CD4-positive, alpha-beta T cell (primary cell): ENCODE data around the gene FGGY. TPM values are rescaled to one million over a fixed set of nuclear protein-coding genes. Genes with fewer than 3 reads are reported as not detected.
"Not testable (repeated sequence)": the region's sequence is repeated elsewhere in the genome, so short reads cannot be mapped to it uniquely, and the experiment has no call there.

ENCODE experiments used
- ATAC-seq: fragments of 200-7000 bp; cut with Tn5 transposase; one replicate; pipeline ENCODE4 v1.10.0; 2022; ENCODE audit warnings: mild to moderate bottlenecking; ENCODE audit not compliant: poor library complexity
- CTCF ChIA-PET: fragments of 350-600 bp; sonication (Branson Sonifier 250); formaldehyde crosslinking; loops from one replicate; lab custom pipeline; 2021; ENCODE audit warnings: antibody characterized with exemption, inconsistent platforms; lab: Charles Lee
- POLR2A ChIA-PET: fragments of 350-600 bp; sonication (Branson Sonifier 250); formaldehyde crosslinking; loops from one replicate; lab custom pipeline; 2021; ENCODE audit warnings: antibody characterized with exemption, inconsistent platforms; lab: Charles Lee
- DNase-seq, 14 experiments: peaks; one replicate each; pipeline ENCODE4 v3.0.0-alpha.2; 2013 to 2020; ENCODE audit warnings: mixed read lengths in 2 of 14
- H3K27ac ChIP-seq, 2 donors: one replicate each; pipeline versions ENCODE4 v1.5.1 to v1.7.0; 2013; ENCODE audit warnings: low read length in 2 of 2, low read depth in 1 of 2, mild to moderate bottlenecking in 1 of 2
- H3K27me3 ChIP-seq, 2 experiments: 1 replicate in 1 of 2; 2 replicates in 1 of 2; pipeline versions ENCODE4 v1.6.1 to v1.7.0; 2013; ENCODE audit warnings: low read length in 2 of 2, control low read depth in 1 of 2, mild to moderate bottlenecking in 1 of 2, moderate library complexity in 1 of 2; ENCODE audit not compliant: insufficient read depth in 2 of 2, control insufficient read depth in 1 of 2
- H3K36me3 ChIP-seq: one replicate; pipeline ENCODE4 v1.6.1; 2013; ENCODE audit warnings: low read length, control low read depth; ENCODE audit not compliant: insufficient read depth
- H3K4me1 ChIP-seq: one replicate; pipeline ENCODE4 v1.6.1; 2013; ENCODE audit warnings: low read length, control low read depth; ENCODE audit not compliant: insufficient read depth
- H3K4me3 ChIP-seq: one replicate; pipeline ENCODE4 v1.5.1; 2013; ENCODE audit warnings: mild to moderate bottlenecking, low read length, moderate library complexity
- H3K9me3 ChIP-seq, 2 experiments: 1 replicate in 1 of 2; 2 replicates in 1 of 2; pipeline versions ENCODE4 v1.6.1 to v1.7.0; 2013; ENCODE audit warnings: low read length in 2 of 2, mild to moderate bottlenecking in 2 of 2, control low read depth in 1 of 2, moderate library complexity in 1 of 2; ENCODE audit not compliant: control insufficient read depth in 1 of 2, insufficient read depth in 1 of 2
- H3K27ac Mint-ChIP-seq: one replicate; pipeline ENCODE4 v1.8.0; 2020; ENCODE audit warnings: mixed read lengths
- H3K27me3 Mint-ChIP-seq: one replicate; pipeline ENCODE4 v1.8.0; 2021; ENCODE audit warnings: mixed read lengths
- H3K36me3 Mint-ChIP-seq: one replicate; pipeline ENCODE4 v1.8.0; 2021; ENCODE audit warnings: low read depth, mixed read lengths
- H3K4me1 Mint-ChIP-seq: one replicate; pipeline ENCODE4 v1.8.0; 2021; ENCODE audit warnings: low read depth, mixed read lengths
- H3K4me3 Mint-ChIP-seq: one replicate; pipeline ENCODE4 v1.8.0; 2020; ENCODE audit warnings: mild to moderate bottlenecking, mixed read lengths
- H3K9me3 Mint-ChIP-seq: one replicate; pipeline ENCODE4 v1.8.0; 2020; ENCODE audit warnings: mixed read lengths
- intact Hi-C, 2 experiments: fragments of 100-400 bp; cut with DNase I in 1 of 2; cut with micrococcal nuclease in 1 of 2; formaldehyde crosslinking; loops; one replicate each; pipeline versions ENCODE4 v1.15.1 to v1.9.0; 2023 to 2025; cut with DNase I, micrococcal nuclease
- total RNA-seq, 174 experiments: library from RNA in 2 of 174; stranded (reverse) in 2 of 174; gene quantifications; one replicate each; pipeline ENCODE4 v1.2.3 and lab custom pipeline; 2021 to 2026
- TF ChIP-seq, protein P1 (sequence below): fragments of 200-600 bp; IDR thresholded peaks from one replicate; pipeline ENCODE4 v1.8.0; 2022; ENCODE audit warnings: antibody characterized with exemption, mild to moderate bottlenecking

The FGGY gene
- total RNA-seq, 2 experiments from 2014 or later, result 9.5 to 10.0 TPM

DNA sequence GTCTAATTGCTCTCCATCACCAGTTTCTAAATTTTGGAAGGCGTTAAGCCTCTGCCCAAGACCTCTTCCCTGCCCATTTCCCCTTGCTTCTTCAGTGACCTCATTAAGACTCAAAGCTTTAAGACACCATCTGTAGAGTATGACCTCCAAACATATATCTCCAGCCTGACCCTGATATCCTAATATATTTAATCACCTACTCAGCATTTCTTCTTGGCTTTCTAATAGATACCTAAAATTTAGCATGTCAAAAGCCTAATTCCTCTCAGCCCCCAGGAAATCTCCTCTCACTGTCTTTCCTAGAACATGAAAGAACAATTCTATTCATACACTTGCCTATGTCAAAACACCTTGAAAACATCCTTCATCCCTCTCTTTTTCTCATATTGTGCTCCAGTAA, 282.3 kb downstream of the FGGY start:
- intact Hi-C loops, result no loop called here
- H3K4me1 Mint-ChIP-seq, result no peaks in the 10 kb centered on the region
- POLR2A ChIA-PET, result no interaction called here

DNA sequence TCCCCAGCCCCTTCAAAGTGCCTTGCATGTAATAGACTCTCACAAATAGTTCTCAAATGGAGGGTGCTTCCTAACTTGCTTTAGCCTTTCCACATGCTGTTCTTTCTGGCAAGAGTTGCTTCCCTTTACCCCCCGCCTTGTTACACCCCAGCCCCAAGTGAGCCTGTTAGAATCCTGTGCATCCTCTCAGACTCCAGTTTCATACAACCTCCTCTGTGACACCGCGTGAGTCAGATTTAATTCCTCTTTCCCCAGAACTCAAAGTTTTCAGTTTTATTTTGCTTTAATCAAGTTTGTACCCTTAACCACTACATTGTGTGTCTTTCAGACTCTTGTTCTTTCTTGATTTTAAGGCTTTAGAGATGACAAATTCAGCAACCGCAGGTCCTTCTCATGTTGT, 283.4 kb downstream of the FGGY start:
- Mint-ChIP-seq H3K9me3 (no peaks in the 10 kb centered on the region), H3K4me3 (no peak overlapping the region), H3K4me1 (no peaks in the 10 kb centered on the region), H3K36me3 (no peaks in the 10 kb centered on the region), H3K27me3 (no peaks in the 10 kb centered on the region), H3K27ac (no peak overlapping the region)
- intact Hi-C loops, result no loop called here
- H3K36me3 ChIP-seq, result no peaks in the 10 kb centered on the region
- peak in 2 of 14 experiments; percentile 15 to 27 for DNase-seq
- no peaks in the 10 kb centered on the region for H3K4me1 ChIP-seq
- no peak overlapping the region for H3K4me3 ChIP-seq
- no peak for ATAC-seq
- TF ChIP-seq, protein P1, sequence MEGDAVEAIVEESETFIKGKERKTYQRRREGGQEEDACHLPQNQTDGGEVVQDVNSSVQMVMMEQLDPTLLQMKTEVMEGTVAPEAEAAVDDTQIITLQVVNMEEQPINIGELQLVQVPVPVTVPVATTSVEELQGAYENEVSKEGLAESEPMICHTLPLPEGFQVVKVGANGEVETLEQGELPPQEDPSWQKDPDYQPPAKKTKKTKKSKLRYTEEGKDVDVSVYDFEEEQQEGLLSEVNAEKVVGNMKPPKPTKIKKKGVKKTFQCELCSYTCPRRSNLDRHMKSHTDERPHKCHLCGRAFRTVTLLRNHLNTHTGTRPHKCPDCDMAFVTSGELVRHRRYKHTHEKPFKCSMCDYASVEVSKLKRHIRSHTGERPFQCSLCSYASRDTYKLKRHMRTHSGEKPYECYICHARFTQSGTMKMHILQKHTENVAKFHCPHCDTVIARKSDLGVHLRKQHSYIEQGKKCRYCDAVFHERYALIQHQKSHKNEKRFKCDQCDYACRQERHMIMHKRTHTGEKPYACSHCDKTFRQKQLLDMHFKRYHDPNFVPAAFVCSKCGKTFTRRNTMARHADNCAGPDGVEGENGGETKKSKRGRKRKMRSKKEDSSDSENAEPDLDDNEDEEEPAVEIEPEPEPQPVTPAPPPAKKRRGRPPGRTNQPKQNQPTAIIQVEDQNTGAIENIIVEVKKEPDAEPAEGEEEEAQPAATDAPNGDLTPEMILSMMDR, result no peak
- ChIA-PET CTCF (no interaction called here), POLR2A (interaction anchor here (1.7 kb wide), 1 partner anchor 26 kb away, joined by 3 read pairs; no protein-coding TSS in a partner anchor)
- H3K27ac ChIP-seq, result no peak overlapping the region
- no peaks in the 10 kb centered on the region for H3K9me3 ChIP-seq
- H3K27me3 ChIP-seq, result no peaks in the 10 kb centered on the region

More for the DNA sequence above, 282.3 kb downstream of the FGGY start:
- H3K27me3 ChIP-seq, result no peaks in the 10 kb centered on the region
- H3K9me3 Mint-ChIP-seq, result peaks cover under 1% of the 10 kb centered on the region
- peaks cover 0 to under 1% of the 10 kb centered on the region in 2 experiments for H3K9me3 ChIP-seq
- H3K27ac ChIP-seq, result no peak overlapping the region
- no peak overlapping the region for H3K4me3 ChIP-seq
- ATAC-seq (no peak), DNase-seq (no peak)
- CTCF ChIA-PET, result no interaction called here
- TF ChIP-seq, protein P1, result no peak
- H3K36me3 Mint-ChIP-seq, result no peaks in the 10 kb centered on the region
- H3K27ac Mint-ChIP-seq, result no peak overlapping the region
- no peaks in the 10 kb centered on the region for H3K27me3 Mint-ChIP-seq
- H3K4me1 ChIP-seq, result no peaks in the 10 kb centered on the region
- H3K36me3 ChIP-seq, result no peaks in the 10 kb centered on the region
- H3K4me3 Mint-ChIP-seq, result no peak overlapping the region

DNA sequence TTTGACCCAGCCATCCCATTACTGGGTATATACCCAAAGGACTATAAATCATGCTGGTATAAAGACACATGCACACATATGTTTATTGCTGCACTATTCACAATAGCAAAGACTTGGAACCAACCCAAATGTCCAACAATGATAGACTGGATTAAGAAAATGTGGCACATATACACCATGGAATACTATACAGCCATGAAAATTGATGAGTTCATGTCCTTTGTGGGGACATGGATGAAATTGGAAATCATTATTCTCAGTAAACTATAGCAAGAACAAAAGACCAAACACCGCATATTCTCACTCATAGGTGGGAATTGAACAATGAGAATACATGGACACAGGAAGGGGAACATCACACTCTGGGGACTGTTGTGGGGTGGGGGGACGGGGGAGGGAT, 295.5 kb downstream of the FGGY start:
- H3K27ac Mint-ChIP-seq, H3K4me3 Mint-ChIP-seq, H3K36me3 ChIP-seq, H3K27me3 Mint-ChIP-seq, H3K27ac ChIP-seq, POLR2A ChIA-PET, H3K9me3 ChIP-seq, ATAC-seq, H3K4me1 ChIP-seq, H3K9me3 Mint-ChIP-seq, CTCF ChIA-PET, intact Hi-C loops, H3K36me3 Mint-ChIP-seq, DNase-seq, H3K27me3 ChIP-seq, H3K4me1 Mint-ChIP-seq, H3K4me3 ChIP-seq: not testable (repeated sequence)

DNA sequence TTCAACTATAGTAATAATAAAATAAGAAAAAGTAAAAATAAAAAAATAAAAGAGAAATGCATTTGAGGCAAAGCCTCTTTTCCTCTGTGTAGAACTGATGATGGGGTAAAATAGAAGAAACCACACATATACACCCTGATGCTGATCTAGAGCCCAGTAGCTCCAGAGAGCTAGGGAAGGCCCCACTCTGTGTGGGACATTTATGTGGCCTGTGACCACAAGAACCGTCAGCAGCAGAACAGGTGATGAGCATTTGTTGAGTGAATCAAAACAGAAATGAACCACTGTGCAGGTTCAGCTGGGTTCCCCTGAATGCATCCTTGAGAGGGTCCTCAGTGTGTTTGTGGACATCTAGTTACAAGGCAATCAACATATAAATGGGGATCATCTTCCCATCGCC, 296.0 kb downstream of the FGGY start:
- Mint-ChIP-seq H3K4me1 (no peaks in the 10 kb centered on the region), H3K9me3 (peaks cover 4% of the 10 kb centered on the region), H3K4me3 (no peak overlapping the region), H3K27me3 (no peaks in the 10 kb centered on the region), H3K27ac (no peak overlapping the region), H3K36me3 (no peaks in the 10 kb centered on the region)
- ATAC-seq (no peak), DNase-seq (no peak)
- H3K9me3 ChIP-seq, result no peaks in the 10 kb centered on the region
- intact Hi-C loops, result no loop called here
- H3K4me1 ChIP-seq, result no peaks in the 10 kb centered on the region
- H3K27me3 ChIP-seq, result no peaks in the 10 kb centered on the region
- ChIA-PET POLR2A (no interaction called here), CTCF (no interaction called here)
- no peak overlapping the region for H3K27ac ChIP-seq
- no peaks in the 10 kb centered on the region for H3K36me3 ChIP-seq
- H3K4me3 ChIP-seq, result no peak overlapping the region
- TF ChIP-seq, protein P1, result no peak
